Gastroesophageal sphincter (tissue), 4 donors: ENCODE data around the gene TMEM26. TPM values are rescaled to one million over a fixed set of nuclear protein-coding genes. Genes with fewer than 3 reads are reported as not detected.

Experiments used
- ATAC-seq: fragments of 150-250 bp; one replicate; pipeline ENCODE4 v1.9.1; 2016; ENCODE audit warnings: mild to moderate bottlenecking, moderate library complexity
- H3K27ac ChIP-seq, 4 donors: fragments of 200-600 bp; sonication (generic) in 3 of 4; 1 replicate in 3 of 4; 2 replicates in 1 of 4; pipeline ENCODE4 v1.5.1; 2016 to 2019
- H3K27me3 ChIP-seq: fragments of 200-600 bp; sonication (generic); one replicate; pipeline ENCODE4 v1.5.1; 2019
- H3K36me3 ChIP-seq, 2 donors: fragments of 200-600 bp; sonication (generic); one replicate each; pipeline ENCODE4 v1.5.1; 2019; ENCODE audit warnings: control low read depth in 1 of 2
- H3K4me1 ChIP-seq, 3 donors: fragments of 200-600 bp; sonication (generic); 1 replicate in 2 of 3; 2 replicates in 1 of 3; pipeline ENCODE4 v1.5.1; 2016 to 2019; ENCODE audit warnings: control low read depth in 2 of 3
- H3K4me3 ChIP-seq, 2 donors: fragments of 200-600 bp; sonication (generic); one replicate each; pipeline ENCODE4 v1.5.1; 2019; ENCODE audit warnings: mild to moderate bottlenecking in 1 of 2, moderate library complexity in 1 of 2
- H3K9me3 ChIP-seq, 3 donors: fragments of 200-600 bp; sonication (generic); one replicate each; pipeline ENCODE4 v1.5.1; 2017 to 2019; ENCODE audit warnings: control low read depth in 2 of 3
- EP300 ChIP-seq: sonication (generic); formaldehyde crosslinking; IDR thresholded peaks from one replicate; pipeline ENCODE4 v1.6.1; 2017; ENCODE audit warnings: antibody characterized with exemption, mild to moderate bottlenecking
- POLR2A ChIP-seq, 2 donors: fragments of 450-650 bp; IDR thresholded peaks; one replicate each; pipeline ENCODE4 v1.6.1; 2017; ENCODE audit warnings: antibody characterized with exemption in 2 of 2, mild to moderate bottlenecking in 2 of 2, moderate library complexity in 1 of 2
- POLR2AphosphoS5 ChIP-seq: sonication (generic); formaldehyde crosslinking; IDR thresholded peaks from one replicate; pipeline ENCODE4 v1.6.1; 2017; ENCODE audit warnings: antibody characterized with exemption
- WGBS, 2 donors: methylation state at CpG; one replicate each; pipeline ENCODE4 v1.1.5; 2018; ENCODE audit warnings: low coverage in 1 of 2; 5-methylcytosine and 5-hydroxymethylcytosine counted together
- total RNA-seq, 4 donors: library from RNA; depleted of rRNA; stranded (reverse); fragments of >200 nt; gene quantifications; one replicate each; pipeline ENCODE4 v1.1.0, GENCODE V29; 2016
- TF ChIP-seq, protein P1 (sequence below), 4 experiments: fragments of 200-600 bp in 2 of 4; fragments of 450-650 bp in 2 of 4; sonication (generic) in 1 of 4; IDR thresholded peaks; one replicate each; pipeline ENCODE4 v1.5.1; 2017 to 2019; ENCODE audit warnings: antibody characterized with exemption in 4 of 4, mild to moderate bottlenecking in 2 of 4, moderate library complexity in 2 of 4

TMEM26 gene
- total RNA-seq, 4 donors from 2014 or later = 0.12 to 1.7 (median 0.40) TPM; not detected in 1

DNA sequence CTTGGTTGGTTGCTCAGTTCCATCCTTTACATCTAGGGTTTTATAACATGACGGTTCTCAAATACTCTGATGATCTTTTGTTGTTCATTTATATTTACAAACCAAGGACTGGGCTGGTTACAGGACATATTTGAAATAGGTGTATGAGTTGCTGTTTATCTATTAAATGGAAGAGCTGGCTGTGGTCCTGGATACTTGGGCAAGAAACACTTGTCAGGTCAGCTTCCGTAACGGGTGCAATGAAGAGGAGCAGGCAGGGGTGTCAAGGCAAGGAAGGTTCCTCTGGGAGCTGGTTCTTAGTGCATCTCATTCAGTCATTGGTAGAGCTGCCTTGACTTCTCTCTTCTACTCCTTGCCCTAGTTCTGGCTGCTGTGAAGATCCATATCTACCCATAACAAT lies 4.8 kb upstream of the TMEM26 start:
- no peak for ATAC-seq
- H3K4me1 ChIP-seq = peaks cover 0 to 7% (median 0%) of the 10 kb centered on the region in 3 donors
- H3K4me3 ChIP-seq = no peak overlapping the region
- no peaks in the 10 kb centered on the region for H3K9me3 ChIP-seq
- H3K36me3 ChIP-seq = no peaks in the 10 kb centered on the region
- H3K27ac ChIP-seq = no peak overlapping the region
- 57 to 63% methylated on average over 2 of the region's 3 CpGs for WGBS, 2 donors
- TF ChIP-seq, protein P1, sequence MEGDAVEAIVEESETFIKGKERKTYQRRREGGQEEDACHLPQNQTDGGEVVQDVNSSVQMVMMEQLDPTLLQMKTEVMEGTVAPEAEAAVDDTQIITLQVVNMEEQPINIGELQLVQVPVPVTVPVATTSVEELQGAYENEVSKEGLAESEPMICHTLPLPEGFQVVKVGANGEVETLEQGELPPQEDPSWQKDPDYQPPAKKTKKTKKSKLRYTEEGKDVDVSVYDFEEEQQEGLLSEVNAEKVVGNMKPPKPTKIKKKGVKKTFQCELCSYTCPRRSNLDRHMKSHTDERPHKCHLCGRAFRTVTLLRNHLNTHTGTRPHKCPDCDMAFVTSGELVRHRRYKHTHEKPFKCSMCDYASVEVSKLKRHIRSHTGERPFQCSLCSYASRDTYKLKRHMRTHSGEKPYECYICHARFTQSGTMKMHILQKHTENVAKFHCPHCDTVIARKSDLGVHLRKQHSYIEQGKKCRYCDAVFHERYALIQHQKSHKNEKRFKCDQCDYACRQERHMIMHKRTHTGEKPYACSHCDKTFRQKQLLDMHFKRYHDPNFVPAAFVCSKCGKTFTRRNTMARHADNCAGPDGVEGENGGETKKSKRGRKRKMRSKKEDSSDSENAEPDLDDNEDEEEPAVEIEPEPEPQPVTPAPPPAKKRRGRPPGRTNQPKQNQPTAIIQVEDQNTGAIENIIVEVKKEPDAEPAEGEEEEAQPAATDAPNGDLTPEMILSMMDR (IDR thresholded peaks at IDR 0.05) = no peak
- TF ChIP-seq EP300 = no peak
- TF ChIP-seq POLR2AphosphoS5 = no peak
- no peak for TF ChIP-seq POLR2A (IDR thresholded peaks at IDR 0.05)
- H3K27me3 ChIP-seq = peaks cover 7% of the 10 kb centered on the region

DNA sequence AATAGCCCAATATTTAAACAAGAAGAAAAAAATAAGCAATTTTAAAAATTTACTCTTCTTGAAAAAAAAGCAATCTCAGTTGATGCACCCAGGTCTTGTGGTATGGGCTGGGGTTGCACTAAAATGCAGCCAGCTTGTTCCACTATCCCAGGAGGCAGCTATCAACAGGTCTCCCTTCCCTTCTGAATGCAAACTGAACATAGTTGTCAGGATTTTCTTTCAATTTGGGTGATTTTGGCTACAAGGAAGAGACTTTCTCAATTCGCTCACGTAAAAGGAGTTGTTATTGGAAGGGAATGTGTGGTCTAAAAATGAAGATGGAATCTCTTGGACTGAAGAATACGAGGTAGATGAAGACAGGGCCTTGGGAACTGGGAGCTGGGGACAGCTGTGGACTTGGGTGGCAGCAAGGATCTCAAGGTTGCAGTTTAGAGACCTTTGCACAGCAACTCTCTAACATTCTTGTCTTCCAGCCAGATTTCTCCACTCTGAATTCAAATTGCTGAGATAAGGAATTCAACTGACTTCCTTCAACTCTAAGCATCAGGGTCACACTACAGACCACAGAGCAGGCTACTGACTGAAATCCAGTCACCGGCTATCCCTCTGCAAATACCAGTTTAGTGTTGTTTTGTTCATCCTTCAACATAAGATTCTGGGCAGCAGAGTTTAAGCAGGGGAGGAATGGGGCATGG lies 3.1 kb upstream of the TMEM26 start:
- no peak overlapping the region for H3K4me3 ChIP-seq
- H3K27ac ChIP-seq = no peak overlapping the region
- no peak for TF ChIP-seq POLR2A (IDR thresholded peaks at IDR 0.05)
- no peak for TF ChIP-seq POLR2AphosphoS5
- TF ChIP-seq EP300 = no peak
- TF ChIP-seq, protein P1 (IDR thresholded peaks at IDR 0.05) = no peak
- H3K9me3 ChIP-seq = no peaks in the 10 kb centered on the region
- H3K27me3 ChIP-seq = peaks cover 18% of the 10 kb centered on the region
- no peaks in the 10 kb centered on the region for H3K36me3 ChIP-seq
- WGBS, 2 donors = 40 to 79% methylated on average over 2 to 4 of the region's 4 CpGs
- H3K4me1 ChIP-seq = peaks cover 0 to 18% (median 3%) of the 10 kb centered on the region in 3 donors
- no peak for ATAC-seq

DNA sequence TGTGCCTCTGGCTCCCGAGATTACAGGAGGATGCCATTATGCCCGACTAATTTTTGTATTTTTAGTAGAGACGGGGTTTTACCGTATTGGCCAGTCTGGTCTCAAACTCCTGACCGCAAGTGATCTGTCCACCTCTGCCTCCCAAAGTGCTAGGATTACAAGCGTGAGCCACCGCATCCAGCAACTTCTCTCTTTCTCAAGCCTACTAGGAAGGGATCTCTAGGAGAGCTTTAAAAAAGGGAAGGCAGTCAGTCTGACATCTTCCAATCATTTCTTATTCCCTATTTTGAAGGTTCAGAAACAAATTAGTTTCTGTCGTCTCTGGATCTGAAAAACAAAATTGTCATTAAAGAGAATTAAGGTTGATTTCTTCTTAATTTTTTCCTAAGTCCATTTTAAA lies 2.5 kb upstream of the TMEM26 start:
- TF ChIP-seq POLR2AphosphoS5 (no peak), EP300 (no peak)
- 86 to 92% methylated on average over 2 to 8 of the region's 8 CpGs for WGBS, 2 donors
- ATAC-seq = no peak
- H3K36me3 ChIP-seq = no peaks in the 10 kb centered on the region
- no peak overlapping the region for H3K4me3 ChIP-seq
- H3K27ac ChIP-seq = no peak overlapping the region
- peaks cover 18% of the 10 kb centered on the region for H3K27me3 ChIP-seq
- no peaks in the 10 kb centered on the region for H3K9me3 ChIP-seq
- peaks cover 0 to 18% (median 3%) of the 10 kb centered on the region in 3 donors for H3K4me1 ChIP-seq

DNA sequence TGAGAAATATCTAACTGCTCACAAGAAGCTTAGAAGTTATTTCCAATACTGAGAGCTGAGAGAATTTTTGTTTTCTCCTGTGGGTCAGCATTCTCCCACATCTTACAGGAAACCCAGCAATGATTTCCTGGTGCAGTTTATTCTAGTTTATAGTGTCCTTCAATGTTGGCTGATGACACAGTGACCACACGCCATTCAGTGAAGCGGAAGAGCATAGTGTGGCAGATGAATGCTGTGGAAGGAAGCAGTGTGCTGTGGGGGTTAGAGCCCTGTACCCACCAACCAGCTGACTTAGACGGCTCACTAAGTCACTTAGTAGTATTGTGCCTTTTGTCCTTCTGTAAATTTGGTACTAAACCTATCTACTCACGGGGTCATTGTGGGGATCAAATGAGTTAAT lies 1.4 kb upstream of the TMEM26 start:
- Histone ChIP-seq H3K4me3 (no peak overlapping the region), H3K4me1 (peaks cover 0 to 18% (median 3%) of the 10 kb centered on the region in 3 donors), H3K36me3 (no peaks in the 10 kb centered on the region), H3K27ac (no peak overlapping the region), H3K9me3 (no peaks in the 10 kb centered on the region), H3K27me3 (peaks cover 18% of the 10 kb centered on the region)
- WGBS, 2 donors = 88 to 100% methylated on average over 3 to 4 of the region's 4 CpGs
- no peak for ATAC-seq
- TF ChIP-seq EP300 (no peak), POLR2AphosphoS5 (no peak), POLR2A (IDR thresholded peaks at IDR 0.05) (no peak)
- TF ChIP-seq, protein P1 (IDR thresholded peaks at IDR 0.05) = no peak

DNA sequence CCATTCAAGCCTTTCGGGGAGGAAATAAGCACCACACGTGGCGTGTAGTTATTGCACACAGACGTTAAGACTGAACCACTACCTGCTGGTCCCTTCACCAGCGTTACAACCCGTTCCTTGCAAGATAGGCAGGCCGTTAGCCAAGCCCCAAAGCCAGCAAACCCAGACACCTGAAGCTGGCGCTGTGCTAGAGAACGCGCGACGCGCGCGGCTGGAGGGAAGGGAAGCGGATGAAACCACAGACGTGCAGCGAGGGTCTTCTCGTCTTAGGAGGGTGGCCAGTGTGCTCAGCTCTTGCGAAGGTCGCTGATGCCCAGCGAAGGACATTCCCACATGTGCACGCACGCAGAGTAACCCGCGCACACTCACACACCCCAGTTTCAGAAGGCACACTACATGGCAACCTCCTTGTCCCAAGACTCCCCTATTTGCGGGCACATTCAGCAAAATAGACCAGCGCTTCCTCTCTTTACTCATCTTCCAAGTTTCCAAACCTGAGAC lies 980 bp downstream of the TMEM26 start:
- Histone ChIP-seq H3K27ac (peak overlapping the region in 1 of 4 donors; percentile 36), H3K27me3 (peaks cover 18% of the 10 kb centered on the region)
- ATAC-seq = no peak

More for the DNA sequence above, 980 bp downstream of the TMEM26 start:
- no peaks in the 10 kb centered on the region for H3K9me3 ChIP-seq
- H3K4me3 ChIP-seq = peak overlapping the region in 1 of 2 donors; percentile 57
- WGBS, 2 donors = 17 to 22% methylated on average over 9 to 13 of the region's 28 CpGs
- peaks cover 0 to 18% (median 3%) of the 10 kb centered on the region in 3 donors for H3K4me1 ChIP-seq
- no peaks in the 10 kb centered on the region for H3K36me3 ChIP-seq
- TF ChIP-seq, protein P1 (IDR thresholded peaks at IDR 0.05) = no peak
- TF ChIP-seq POLR2AphosphoS5 (no peak), EP300 (no peak), POLR2A (IDR thresholded peaks at IDR 0.05) (no peak)
